ENCODE data around the gene SLC5A10. TPM values are rescaled to one million over a fixed set of nuclear protein-coding genes. Genes with fewer than 3 reads are reported as not detected.

SLC5A10 gene
- total RNA-seq, 1 experiment from 2014 or later = not detected

DNA sequence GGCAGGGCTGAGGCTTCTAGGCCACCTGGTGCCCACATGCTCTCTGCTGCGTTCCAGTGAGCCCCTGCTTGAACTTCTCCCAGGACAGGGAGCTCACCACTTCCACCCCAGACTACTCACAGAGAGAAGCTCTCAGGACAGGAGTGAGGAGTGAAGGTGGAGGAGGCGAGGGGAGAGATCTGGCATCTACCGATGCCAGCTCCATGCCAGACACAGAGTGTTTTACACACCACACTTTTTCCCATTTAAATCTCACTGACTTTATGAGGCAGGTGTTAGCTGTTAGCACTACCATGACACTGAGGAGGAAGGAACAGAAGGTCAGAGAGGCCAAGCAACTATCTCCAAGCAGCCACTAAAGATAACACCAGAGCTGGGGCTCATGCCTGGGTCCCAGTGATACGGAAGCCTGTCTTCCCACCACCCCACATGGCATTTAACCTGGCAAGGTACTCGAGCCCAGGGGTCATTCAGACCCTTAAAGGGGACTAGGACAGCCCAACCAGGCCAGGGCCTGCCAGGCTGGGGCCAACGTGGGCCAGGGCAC is 45.8 kb downstream of the SLC5A10 start:
- H3K9me3 ChIP-seq (ENCODE audit: control insufficient read depth, low read depth, low read length) = no peaks in the 10 kb centered on the region
- H3K27me3 Mint-ChIP-seq (ENCODE audit: low read depth) = no peaks in the 10 kb centered on the region; the same call in 1 of the 2 replicates
- H2AFZ ChIP-seq (ENCODE audit: low read length) = no peak overlapping the region
- H3K79me2 ChIP-seq (ENCODE audit: insufficient read depth, low read length) = peaks cover 3% of the 10 kb centered on the region; the same call in 1 of the 2 replicates
- H2BK20ac ChIP-seq (ENCODE audit: low read depth, low read length, poor library complexity, severe bottlenecking) = no peak overlapping the region
- H3K9ac ChIP-seq (ENCODE audit: extremely low read depth, insufficient read length, low read length) = no peak overlapping the region
- H3K56ac ChIP-seq (ENCODE audit: insufficient read length, low read depth, low read length) = no peak overlapping the region
- no peak for TF ChIP-seq CTCF (conservative IDR thresholded peaks at IDR 0.05)
- H3K27me3 ChIP-seq (ENCODE audit: insufficient read depth, low read length) = no peaks in the 10 kb centered on the region
- no peak overlapping the region for H4K5ac ChIP-seq (ENCODE audit: insufficient read length, low read depth, low read length)
- H3K4ac ChIP-seq (ENCODE audit: low read depth, low read length) = no peak overlapping the region
- H4K8ac ChIP-seq (replicated peaks; ENCODE audit: insufficient read length, low read depth, low read length) = no peak overlapping the region
- no peak overlapping the region for H2BK15ac ChIP-seq (ENCODE audit: low read depth, low read length)
- H3K27ac ChIP-seq (ENCODE audit: insufficient read length, low read depth, low read length) = no peak overlapping the region
- no peak overlapping the region for H2BK12ac ChIP-seq (ENCODE audit: insufficient read length, low read depth, low read length)
- peaks cover under 1% of the 10 kb centered on the region for H3K23me2 ChIP-seq (ENCODE audit: insufficient read length, low read depth, low read length, poor library complexity, severe bottlenecking)
- no peak overlapping the region for H2BK5ac ChIP-seq (ENCODE audit: insufficient read length, low read length)
- no peaks in the 10 kb centered on the region for H4K20me1 ChIP-seq (ENCODE audit: control insufficient read depth, insufficient read depth, insufficient read length)
- H3K14ac ChIP-seq (ENCODE audit: insufficient read depth, low read length) = no peak overlapping the region
- WGBS (ENCODE audit: extremely low coverage, insufficient read length, low lambda C conversion rate) = no CpG with 5 or more reads among the region's 6 CpGs
- no peak for DNase-seq
- no peak overlapping the region for H3K18ac ChIP-seq (ENCODE audit: insufficient read length, low read depth, low read length)
- H3K4me3 Mint-ChIP-seq = no peak overlapping the region; a peak in 1 of 5 replicates
- H2BK120ac ChIP-seq (ENCODE audit: low read depth, low read length, poor library complexity, severe bottlenecking) = no peak overlapping the region
- no peak overlapping the region for H3K23ac ChIP-seq (ENCODE audit: insufficient read length, low read depth, low read length)
- no peak overlapping the region for H4K91ac ChIP-seq (ENCODE audit: insufficient read length, low read depth, low read length)
- H3T11ph ChIP-seq (ENCODE audit: low read length) = no peak overlapping the region
- H3K4me2 ChIP-seq (ENCODE audit: insufficient read depth, insufficient read length, low read length) = no peak overlapping the region
- H3K36me3 Mint-ChIP-seq (ENCODE audit: insufficient read depth in 1 of 3, low read depth in 3 of 3) = peaks cover 20 to 62% (median 42%) of the 10 kb centered on the region in 3 experiments
- no peak overlapping the region for H2AK5ac ChIP-seq (ENCODE audit: insufficient read length, low read length)
- peaks cover 4 to 8% of the 10 kb centered on the region in 2 experiments for H3K9me3 Mint-ChIP-seq
- H3K4me1 Mint-ChIP-seq = peaks cover 14 to 19% of the 10 kb centered on the region in 2 experiments
- H3K27ac Mint-ChIP-seq = peak overlapping the region in 1 of 3 experiments; percentile 33; a peak in 1 of 7 replicates
- peaks cover 3% of the 10 kb centered on the region for H3K79me1 ChIP-seq (ENCODE audit: insufficient read depth, low read depth, low read length, poor library complexity, severe bottlenecking)
- no peaks in the 10 kb centered on the region; the same call in 1 of the 2 replicates for H3K4me1 ChIP-seq (ENCODE audit: insufficient read depth, low read length)
